WTC11 (cell line): ENCODE data around the gene BCAS1. TPM values are rescaled to one million over a fixed set of nuclear protein-coding genes. Genes with fewer than 3 reads are reported as not detected.

ENCODE experiments used
- ATAC-seq: fragments of 200-7000 bp; cut with Tn5 transposase; 2 replicates; pipeline ENCODE4 v1.10.0; 2021; ENCODE audit warnings: mild to moderate bottlenecking, moderate library complexity
- CTCF ChIA-PET: fragments of 300-600 bp; sonication (Branson Sonifier 250); formaldehyde crosslinking; loops from one replicate; lab custom pipeline; 2021; ENCODE audit warnings: antibody characterized with exemption; lab: Charles Lee
- POLR2A ChIA-PET: fragments of 350-600 bp; sonication (Branson Sonifier 250); formaldehyde crosslinking; loops from one replicate; lab custom pipeline; 2021; ENCODE audit warnings: antibody characterized with exemption; lab: Charles Lee
- DNase-seq: peaks from one replicate; pipeline ENCODE4 v3.0.0; 2021; ENCODE audit warnings: low spot score
- H3K27ac Mint-ChIP-seq: 2 replicates; pipeline ENCODE4 v1.8.0; 2021; ENCODE audit warnings: mixed read lengths
- H3K27me3 Mint-ChIP-seq: 2 replicates; pipeline ENCODE4 v1.8.0; 2021; ENCODE audit warnings: low read depth, mild to moderate bottlenecking, moderate library complexity, mixed read lengths
- H3K36me3 Mint-ChIP-seq: 2 replicates; pipeline ENCODE4 v1.8.0; 2021; ENCODE audit warnings: mixed read lengths
- H3K4me1 Mint-ChIP-seq: 2 replicates; pipeline ENCODE4 v1.8.0; 2022; ENCODE audit warnings: mixed read lengths
- H3K4me3 Mint-ChIP-seq: 2 replicates; pipeline ENCODE4 v1.8.0; 2021; ENCODE audit warnings: mild to moderate bottlenecking, moderate library complexity, mixed read lengths
- H3K9me3 Mint-ChIP-seq: 2 replicates; pipeline ENCODE4 v1.8.0; 2021; ENCODE audit warnings: mixed read lengths
- AR ChIP-seq: fragments of 250-450 bp; sonication (Bioruptor Pico); IDR thresholded peaks from 2 replicates; pipeline ENCODE4 v1.9.0; 2021; ENCODE audit warnings: mild to moderate bottlenecking
- CREB1 ChIP-seq: sonication (generic); formaldehyde crosslinking; IDR thresholded peaks from 2 replicates; pipeline ENCODE4 v1.8.0; 2023; ENCODE audit warnings: mild to moderate bottlenecking, missing genetic modification reagents
- E2F5 ChIP-seq: sonication (generic); formaldehyde crosslinking; IDR thresholded peaks from 2 replicates; pipeline ENCODE4 v1.8.1; 2022; ENCODE audit warnings: mild to moderate bottlenecking, moderate library complexity, missing genetic modification reagents
- ELF4 ChIP-seq: sonication (generic); formaldehyde crosslinking; IDR thresholded peaks from 2 replicates; pipeline ENCODE4 v1.8.1; 2022; ENCODE audit warnings: low read depth, mild to moderate bottlenecking, moderate library complexity, missing genetic modification reagents
- FOXK1 ChIP-seq: sonication (generic); formaldehyde crosslinking; IDR thresholded peaks from 2 replicates; pipeline ENCODE4 v1.8.0; 2022; ENCODE audit warnings: mild to moderate bottlenecking, moderate library complexity, missing genetic modification reagents
- NFYB ChIP-seq: sonication (generic); formaldehyde crosslinking; conservative IDR thresholded peaks from 2 replicates; pipeline ENCODE4 v1.8.0; 2022; ENCODE audit warnings: low read depth, missing genetic modification reagents
- NR1H2 ChIP-seq: sonication (generic); formaldehyde crosslinking; IDR thresholded peaks from 2 replicates; pipeline ENCODE4 v1.9.0; 2021; ENCODE audit warnings: mild to moderate bottlenecking, moderate library complexity, missing genetic modification reagents
- PREB ChIP-seq: sonication (generic); formaldehyde crosslinking; IDR thresholded peaks from 2 replicates; pipeline ENCODE4 v1.8.1; 2022; ENCODE audit warnings: mild to moderate bottlenecking, missing genetic modification reagents, moderate library complexity, borderline replicate concordance
- PRRX2 ChIP-seq: fragments of 250-450 bp; sonication (Bioruptor Pico); IDR thresholded peaks from 2 replicates; pipeline ENCODE4 v1.8.0; 2021; ENCODE audit warnings: mild to moderate bottlenecking
- RORB ChIP-seq: fragments of 250-450 bp; sonication (Bioruptor Pico); IDR thresholded peaks from 2 replicates; pipeline ENCODE4 v1.9.0; 2021; ENCODE audit warnings: mild to moderate bottlenecking
- ZBTB21 ChIP-seq: sonication (generic); formaldehyde crosslinking; IDR thresholded peaks from 2 replicates; pipeline ENCODE4 v1.8.1; 2023; ENCODE audit warnings: mild to moderate bottlenecking, missing genetic modification reagents, borderline replicate concordance
- ZNF121 ChIP-seq: sonication (generic); formaldehyde crosslinking; IDR thresholded peaks from 2 replicates; pipeline ENCODE4 v1.8.0; 2023; ENCODE audit warnings: missing genetic modification reagents
- ZNF396 ChIP-seq: fragments of 250-450 bp; sonication (Bioruptor Pico); IDR thresholded peaks from 2 replicates; pipeline ENCODE4 v1.8.0; 2021; ENCODE audit warnings: mild to moderate bottlenecking, moderate library complexity, borderline replicate concordance
- total RNA-seq: library from RNA; stranded (reverse); gene quantifications from 3 replicates; pipeline ENCODE4 v1.2.3, GENCODE V29; 2021
- TF ChIP-seq, protein P1 (sequence below): sonication (generic); formaldehyde crosslinking; IDR thresholded peaks from 2 replicates; pipeline ENCODE4 v1.8.1; 2023; ENCODE audit warnings: mild to moderate bottlenecking, missing genetic modification reagents, borderline replicate concordance
- TF ChIP-seq, protein P2 (sequence below): sonication (generic); formaldehyde crosslinking; IDR thresholded peaks from 2 replicates; pipeline ENCODE4 v1.8.1; 2023; ENCODE audit warnings: mild to moderate bottlenecking, missing genetic modification reagents, moderate library complexity

The BCAS1 gene
- total RNA-seq, 1 experiment from 2014 or later, result 0.11 TPM

- ChIA-PET POLR2A (no interaction called here), CTCF (no interaction called here)
- TF ChIP-seq E2F5 (no peak), ZNF396 (CRISPR knock-in tag) (no peak), RORB (CRISPR knock-in tag) (no peak)
- TF ChIP-seq, all 79 proteins: peak for 0
- ATAC-seq (no peak), DNase-seq (no peak)
- Mint-ChIP-seq H3K36me3 (no peaks in the 10 kb centered on the region), H3K4me1 (no peaks in the 10 kb centered on the region), H3K4me3 (no peak overlapping the region), H3K27ac (no peak overlapping the region), H3K27me3 (no peaks in the 10 kb centered on the region), H3K9me3 (no peaks in the 10 kb centered on the region)
Measured at GRCh38 chr20:54090230-54091119, 20.1 kb upstream of the BCAS1 start.

DNA sequence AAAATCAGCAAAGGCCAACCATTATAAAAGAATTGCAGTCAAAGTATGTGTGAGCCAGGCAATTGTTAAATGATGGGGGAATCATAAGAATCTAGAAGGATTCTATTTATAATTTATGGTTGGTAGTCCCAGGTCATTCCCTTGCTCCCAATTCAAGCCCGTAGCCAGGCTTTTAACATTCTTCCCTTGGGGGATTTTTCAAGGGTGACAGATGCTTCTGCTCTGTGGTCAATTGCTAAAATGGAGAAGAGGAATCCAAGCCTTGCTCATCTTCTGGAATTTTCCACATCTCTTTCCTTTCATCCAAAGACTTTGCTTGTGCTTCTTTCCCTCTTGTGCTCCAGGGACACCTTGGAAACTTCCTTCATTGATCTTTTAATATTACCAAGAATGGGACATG, 18.0 kb upstream of the BCAS1 start:
- CTCF ChIA-PET, result no interaction called here
- H3K4me1 Mint-ChIP-seq, result no peaks in the 10 kb centered on the region
- POLR2A ChIA-PET, result no interaction called here
- DNase-seq (no peak), ATAC-seq (no peak)
- no peaks in the 10 kb centered on the region for H3K36me3 Mint-ChIP-seq
- H3K27ac Mint-ChIP-seq, result no peak overlapping the region
- H3K27me3 Mint-ChIP-seq, result no peaks in the 10 kb centered on the region
- no peaks in the 10 kb centered on the region for H3K9me3 Mint-ChIP-seq
- TF ChIP-seq PRRX2 (CRISPR knock-in tag) (no peak), NR1H2 (CRISPR knock-in tag) (no peak), NFYB (CRISPR knock-in tag) (no peak), ZNF121 (CRISPR knock-in tag) (no peak)
- no peak overlapping the region for H3K4me3 Mint-ChIP-seq

- CTCF ChIA-PET, result no interaction called here
- Mint-ChIP-seq H3K4me1 (no peaks in the 10 kb centered on the region), H3K4me3 (no peak overlapping the region), H3K36me3 (no peaks in the 10 kb centered on the region), H3K27me3 (no peaks in the 10 kb centered on the region), H3K27ac (no peak overlapping the region), H3K9me3 (no peaks in the 10 kb centered on the region)
- DNase-seq (no peak), ATAC-seq (no peak)
- POLR2A ChIA-PET, result no interaction called here
- TF ChIP-seq PREB (CRISPR knock-in tag), result no peak
- no peak for TF ChIP-seq AR
- TF ChIP-seq, protein P1, sequence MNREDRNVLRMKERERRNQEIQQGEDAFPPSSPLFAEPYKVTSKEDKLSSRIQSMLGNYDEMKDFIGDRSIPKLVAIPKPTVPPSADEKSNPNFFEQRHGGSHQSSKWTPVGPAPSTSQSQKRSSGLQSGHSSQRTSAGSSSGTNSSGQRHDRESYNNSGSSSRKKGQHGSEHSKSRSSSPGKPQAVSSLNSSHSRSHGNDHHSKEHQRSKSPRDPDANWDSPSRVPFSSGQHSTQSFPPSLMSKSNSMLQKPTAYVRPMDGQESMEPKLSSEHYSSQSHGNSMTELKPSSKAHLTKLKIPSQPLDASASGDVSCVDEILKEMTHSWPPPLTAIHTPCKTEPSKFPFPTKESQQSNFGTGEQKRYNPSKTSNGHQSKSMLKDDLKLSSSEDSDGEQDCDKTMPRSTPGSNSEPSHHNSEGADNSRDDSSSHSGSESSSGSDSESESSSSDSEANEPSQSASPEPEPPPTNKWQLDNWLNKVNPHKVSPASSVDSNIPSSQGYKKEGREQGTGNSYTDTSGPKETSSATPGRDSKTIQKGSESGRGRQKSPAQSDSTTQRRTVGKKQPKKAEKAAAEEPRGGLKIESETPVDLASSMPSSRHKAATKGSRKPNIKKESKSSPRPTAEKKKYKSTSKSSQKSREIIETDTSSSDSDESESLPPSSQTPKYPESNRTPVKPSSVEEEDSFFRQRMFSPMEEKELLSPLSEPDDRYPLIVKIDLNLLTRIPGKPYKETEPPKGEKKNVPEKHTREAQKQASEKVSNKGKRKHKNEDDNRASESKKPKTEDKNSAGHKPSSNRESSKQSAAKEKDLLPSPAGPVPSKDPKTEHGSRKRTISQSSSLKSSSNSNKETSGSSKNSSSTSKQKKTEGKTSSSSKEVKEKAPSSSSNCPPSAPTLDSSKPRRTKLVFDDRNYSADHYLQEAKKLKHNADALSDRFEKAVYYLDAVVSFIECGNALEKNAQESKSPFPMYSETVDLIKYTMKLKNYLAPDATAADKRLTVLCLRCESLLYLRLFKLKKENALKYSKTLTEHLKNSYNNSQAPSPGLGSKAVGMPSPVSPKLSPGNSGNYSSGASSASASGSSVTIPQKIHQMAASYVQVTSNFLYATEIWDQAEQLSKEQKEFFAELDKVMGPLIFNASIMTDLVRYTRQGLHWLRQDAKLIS (CRISPR knock-in tag), result no peak
- TF ChIP-seq, protein P2, sequence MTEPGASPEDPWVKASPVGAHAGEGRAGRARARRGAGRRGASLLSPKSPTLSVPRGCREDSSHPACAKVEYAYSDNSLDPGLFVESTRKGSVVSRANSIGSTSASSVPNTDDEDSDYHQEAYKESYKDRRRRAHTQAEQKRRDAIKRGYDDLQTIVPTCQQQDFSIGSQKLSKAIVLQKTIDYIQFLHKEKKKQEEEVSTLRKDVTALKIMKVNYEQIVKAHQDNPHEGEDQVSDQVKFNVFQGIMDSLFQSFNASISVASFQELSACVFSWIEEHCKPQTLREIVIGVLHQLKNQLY (CRISPR knock-in tag), result no peak
- TF ChIP-seq FOXK1 (CRISPR knock-in tag), result no peak
- TF ChIP-seq CREB1, result no peak
- no peak for TF ChIP-seq ELF4 (CRISPR knock-in tag)
- TF ChIP-seq ZBTB21 (CRISPR knock-in tag), result no peak
Measured at GRCh38 chr20:54086507-54087039, 16.2 kb upstream of the BCAS1 start.
